ENCODE measurements around the gene RBM20.

DNA sequence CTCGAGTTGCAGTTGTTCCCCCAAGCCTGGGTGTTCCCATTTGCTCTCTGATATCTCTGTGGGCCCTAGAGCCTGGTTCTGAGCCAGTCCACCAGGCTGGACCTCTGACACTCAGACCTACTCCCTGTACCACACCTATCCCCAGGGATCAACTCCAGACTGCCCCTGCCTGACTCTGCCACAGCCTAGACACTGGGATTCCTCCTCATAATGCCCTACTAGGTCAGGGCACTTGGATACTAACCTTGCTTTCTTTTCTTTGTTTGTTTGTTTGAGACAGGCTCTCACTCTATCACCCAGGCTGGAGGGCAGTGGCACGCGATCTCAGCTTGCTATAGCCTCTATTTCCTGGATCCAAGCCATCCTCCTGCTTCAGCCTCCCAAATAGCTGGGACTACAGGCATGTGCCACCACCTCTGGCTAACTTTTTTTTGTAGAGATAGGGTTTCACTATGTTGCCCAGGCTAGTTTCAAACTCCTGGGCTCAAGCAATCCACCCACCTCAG lies 196.8 kb downstream of the RBM20 start:
- TF ChIP-seq, protein P1, sequence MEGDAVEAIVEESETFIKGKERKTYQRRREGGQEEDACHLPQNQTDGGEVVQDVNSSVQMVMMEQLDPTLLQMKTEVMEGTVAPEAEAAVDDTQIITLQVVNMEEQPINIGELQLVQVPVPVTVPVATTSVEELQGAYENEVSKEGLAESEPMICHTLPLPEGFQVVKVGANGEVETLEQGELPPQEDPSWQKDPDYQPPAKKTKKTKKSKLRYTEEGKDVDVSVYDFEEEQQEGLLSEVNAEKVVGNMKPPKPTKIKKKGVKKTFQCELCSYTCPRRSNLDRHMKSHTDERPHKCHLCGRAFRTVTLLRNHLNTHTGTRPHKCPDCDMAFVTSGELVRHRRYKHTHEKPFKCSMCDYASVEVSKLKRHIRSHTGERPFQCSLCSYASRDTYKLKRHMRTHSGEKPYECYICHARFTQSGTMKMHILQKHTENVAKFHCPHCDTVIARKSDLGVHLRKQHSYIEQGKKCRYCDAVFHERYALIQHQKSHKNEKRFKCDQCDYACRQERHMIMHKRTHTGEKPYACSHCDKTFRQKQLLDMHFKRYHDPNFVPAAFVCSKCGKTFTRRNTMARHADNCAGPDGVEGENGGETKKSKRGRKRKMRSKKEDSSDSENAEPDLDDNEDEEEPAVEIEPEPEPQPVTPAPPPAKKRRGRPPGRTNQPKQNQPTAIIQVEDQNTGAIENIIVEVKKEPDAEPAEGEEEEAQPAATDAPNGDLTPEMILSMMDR (IDR thresholded peaks at IDR 0.05; ENCODE audit: poor library complexity) = no peak
- TF ChIP-seq EZH2phosphoT487 (IDR thresholded peaks at IDR 0.05; ENCODE audit: low read depth, severe bottlenecking, unreplicated experiment) = no peak

All from hepatocyte (in vitro differentiated cells).